H9 (cell line): Measurements from ENCODE around the gene RSPH3. TPM values are rescaled to one million over a fixed set of nuclear protein-coding genes. Genes with fewer than 3 reads are reported as not detected.

ENCODE experiments used
- DNase-seq: peaks from one replicate; pipeline ENCODE4 v3.0.0-alpha.2; 2017
- H2AFZ ChIP-seq: one replicate; pipeline ENCODE4 v1.6.1; 2013; ENCODE audit warnings: mild to moderate bottlenecking, low read length, control low read depth, moderate library complexity
- H2AK5ac ChIP-seq: 2 replicates; pipeline ENCODE4 v1.6.1; 2013; ENCODE audit warnings: low read length, control low read depth, mixed read lengths; ENCODE audit not compliant: insufficient read length
- H2BK120ac ChIP-seq: one replicate; pipeline ENCODE4 v1.6.1; 2013; ENCODE audit warnings: low read depth, mild to moderate bottlenecking, low read length, control low read depth, inconsistent platforms; ENCODE audit not compliant: poor library complexity, severe bottlenecking
- H2BK12ac ChIP-seq: 2 replicates; pipeline ENCODE4 v1.6.1; 2013; ENCODE audit warnings: low read length, control low read depth, mixed read lengths, low read depth; ENCODE audit not compliant: insufficient read length
- H2BK15ac ChIP-seq: 2 replicates; pipeline ENCODE4 v1.6.1; 2013; ENCODE audit warnings: low read depth, low read length, control low read depth
- H2BK20ac ChIP-seq: one replicate; pipeline ENCODE4 v1.6.1; 2013; ENCODE audit warnings: low read depth, mild to moderate bottlenecking, low read length, control low read depth, inconsistent platforms; ENCODE audit not compliant: poor library complexity, severe bottlenecking
- H2BK5ac ChIP-seq: 2 replicates; pipeline ENCODE4 v1.6.1; 2013; ENCODE audit warnings: low read length, control low read depth, mixed read lengths; ENCODE audit not compliant: insufficient read length
- H3K14ac ChIP-seq: 2 replicates; pipeline ENCODE4 v1.6.1; 2013; ENCODE audit warnings: low read length, control low read depth; ENCODE audit not compliant: insufficient read depth
- H3K18ac ChIP-seq: 2 replicates; pipeline ENCODE4 v1.6.1; 2013; ENCODE audit warnings: low read depth, mild to moderate bottlenecking, mixed read lengths, low read length, control low read depth; ENCODE audit not compliant: insufficient read length
- H3K23ac ChIP-seq: 2 replicates; pipeline ENCODE4 v1.6.1; 2013; ENCODE audit warnings: low read length, control low read depth, mixed read lengths, low read depth; ENCODE audit not compliant: insufficient read length
- H3K23me2 ChIP-seq: 2 replicates; pipeline ENCODE4 v1.6.1; 2013; ENCODE audit warnings: low read depth, mild to moderate bottlenecking, mixed read lengths, low read length, control low read depth; ENCODE audit not compliant: insufficient read length, poor library complexity, severe bottlenecking
- H3K27ac ChIP-seq: 2 replicates; pipeline ENCODE4 v1.5.1; 2013; ENCODE audit warnings: low read length, control low read depth, mixed read lengths, low read depth; ENCODE audit not compliant: insufficient read length
- H3K27me3 ChIP-seq: 2 replicates; pipeline ENCODE4 v1.6.1; 2013; ENCODE audit warnings: low read length, control low read depth, inconsistent platforms; ENCODE audit not compliant: insufficient read depth
- H3K4ac ChIP-seq: 2 replicates; pipeline ENCODE4 v1.6.1; 2013; ENCODE audit warnings: low read depth, mild to moderate bottlenecking, control low read depth, inconsistent platforms, low read length, moderate library complexity
- H3K4me1 ChIP-seq: 2 replicates; pipeline ENCODE4 v1.6.1; 2013; ENCODE audit warnings: low read length, control low read depth, inconsistent platforms; ENCODE audit not compliant: insufficient read depth
- H3K4me2 ChIP-seq: 2 replicates; pipeline ENCODE4 v1.6.1; 2013; ENCODE audit warnings: low read length, control low read depth, mixed read lengths; ENCODE audit not compliant: insufficient read length, insufficient read depth
- H3K56ac ChIP-seq: 2 replicates; pipeline ENCODE4 v1.6.1; 2013; ENCODE audit warnings: low read depth, mild to moderate bottlenecking, mixed read lengths, low read length, control low read depth; ENCODE audit not compliant: insufficient read length
- H3K79me1 ChIP-seq: 2 replicates; pipeline ENCODE4 v1.6.1; 2013; ENCODE audit warnings: low read depth, mild to moderate bottlenecking, moderate library complexity, low read length, control low read depth, inconsistent platforms; ENCODE audit not compliant: insufficient read depth, poor library complexity, severe bottlenecking
- H3K79me2 ChIP-seq: 2 replicates; pipeline ENCODE4 v1.6.1; 2013; ENCODE audit warnings: low read length, control low read depth, inconsistent platforms; ENCODE audit not compliant: insufficient read depth
- H3K9ac ChIP-seq: 2 replicates; pipeline ENCODE4 v1.6.1; 2013; ENCODE audit warnings: low read length, control low read depth, mixed read lengths; ENCODE audit not compliant: insufficient read length; ENCODE audit errors: extremely low read depth
- H3K9me3 ChIP-seq: one replicate; pipeline ENCODE4 v1.6.1; 2013; ENCODE audit warnings: low read depth, low read length, inconsistent platforms; ENCODE audit not compliant: control insufficient read depth
- H3T11ph ChIP-seq: one replicate; pipeline ENCODE4 v1.6.1; 2013; ENCODE audit warnings: mild to moderate bottlenecking, low read length, control low read depth, inconsistent platforms
- H4K20me1 ChIP-seq: one replicate; pipeline ENCODE4 v1.6.1; 2013; ENCODE audit not compliant: control insufficient read depth, insufficient read length, insufficient read depth
- H4K5ac ChIP-seq: 2 replicates; pipeline ENCODE4 v1.6.1; 2013; ENCODE audit warnings: low read depth, mild to moderate bottlenecking, mixed read lengths, low read length, control low read depth; ENCODE audit not compliant: insufficient read length
- H4K8ac ChIP-seq: replicated peaks from 2 replicates; pipeline ENCODE4 v1.6.1; 2013; ENCODE audit warnings: low read length, control low read depth, mixed read lengths, low read depth; ENCODE audit not compliant: insufficient read length
- H4K91ac ChIP-seq: 2 replicates; pipeline ENCODE4 v1.6.1; 2013; ENCODE audit warnings: low read depth, mild to moderate bottlenecking, moderate library complexity, mixed read lengths, low read length, control low read depth; ENCODE audit not compliant: insufficient read length
- H3K27ac Mint-ChIP-seq, 3 experiments: 2 replicates in 2 of 3; 3 replicates in 1 of 3; pipeline ENCODE4 v1.8.0; 2020 to 2021; ENCODE audit warnings: mixed read lengths in 3 of 3, mild to moderate bottlenecking in 1 of 3, moderate library complexity in 1 of 3
- H3K27me3 Mint-ChIP-seq: 2 replicates; pipeline ENCODE4 v1.8.0; 2021; ENCODE audit warnings: low read depth, mild to moderate bottlenecking, moderate library complexity, mixed read lengths
- H3K36me3 Mint-ChIP-seq, 3 experiments: 2 replicates in 2 of 3; 3 replicates in 1 of 3; pipeline ENCODE4 v1.8.0; 2020 to 2021; ENCODE audit warnings: low read depth in 3 of 3, mixed read lengths in 3 of 3; ENCODE audit not compliant: insufficient read depth in 1 of 3
- H3K4me1 Mint-ChIP-seq, 2 experiments: 2 replicates each; pipeline ENCODE4 v1.8.0; 2020; ENCODE audit warnings: mixed read lengths in 2 of 2
- H3K4me3 Mint-ChIP-seq, 2 experiments: 2 replicates in 1 of 2; 3 replicates in 1 of 2; pipeline ENCODE4 v1.8.0; 2020 to 2021; ENCODE audit warnings: mild to moderate bottlenecking in 2 of 2, mixed read lengths in 2 of 2, moderate library complexity in 1 of 2
- H3K9me3 Mint-ChIP-seq, 2 experiments: 2 replicates in 1 of 2; 3 replicates in 1 of 2; pipeline ENCODE4 v1.8.0; 2020; ENCODE audit warnings: mild to moderate bottlenecking in 2 of 2, mixed read lengths in 2 of 2, moderate library complexity in 1 of 2
- WGBS: extraction: QIAGEN DNeasy Blood & Tissue Kit; methylation state at CpG from one replicate; pipeline ENCODE4 v1.1.7; 2013; ENCODE audit warnings: missing lambda C conversion rate, low lambda C conversion rate, mixed read lengths; ENCODE audit not compliant: insufficient read length; ENCODE audit errors: extremely low coverage; 5-methylcytosine and 5-hydroxymethylcytosine counted together
- total RNA-seq: library from RNA; stranded (reverse); gene quantifications from 2 replicates; pipeline ENCODE4 v1.2.1, GENCODE V29; 2021
- TF ChIP-seq, protein P1 (sequence below): fragments of 200-600 bp; sonication (generic); conservative IDR thresholded peaks from 3 replicates; pipeline ENCODE4 v1.8.0; 2021; ENCODE audit warnings: antibody characterized with exemption, mild to moderate bottlenecking

The RSPH3 gene
- total RNA-seq, 1 experiment from 2014 or later: 2.2 TPM

DNA sequence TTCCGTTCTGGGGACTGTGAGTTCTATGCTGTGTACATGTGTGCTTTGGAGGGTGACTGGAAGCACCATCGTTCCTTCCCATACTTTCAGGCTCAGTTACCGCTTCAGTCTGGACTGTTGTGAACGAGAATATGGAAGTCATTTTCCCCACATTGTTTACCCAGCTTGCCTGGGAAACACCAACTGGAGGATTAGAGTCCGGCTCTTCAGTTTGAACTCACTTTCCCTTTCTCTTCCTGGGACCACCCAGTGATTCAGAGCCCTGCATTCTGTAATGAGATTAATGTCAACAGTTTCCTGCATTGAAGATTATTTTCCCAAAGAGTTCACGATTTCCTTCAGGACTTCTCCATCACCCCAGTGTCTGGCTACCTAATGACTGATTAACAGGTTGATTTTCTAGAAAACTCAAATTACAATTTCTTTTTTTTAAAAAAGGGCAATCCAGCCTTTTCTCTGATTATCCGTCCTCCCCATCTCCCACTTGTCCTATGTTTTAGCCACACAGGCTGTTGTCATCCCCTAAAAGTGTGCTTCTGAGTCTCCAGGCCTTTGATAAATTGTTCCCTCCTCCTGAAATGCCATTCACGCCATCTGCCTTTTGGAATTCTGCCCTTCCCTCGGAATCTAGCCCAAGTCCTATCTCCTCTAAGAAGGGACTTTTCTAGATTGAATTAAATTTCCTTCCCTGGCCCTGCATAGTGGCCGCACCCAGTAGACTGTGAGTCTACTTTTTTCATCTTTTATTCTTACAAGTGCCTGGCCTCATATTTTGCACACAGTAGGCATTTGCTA is 48.1 kb upstream of the RSPH3 start:
- H4K91ac ChIP-seq: no peak overlapping the region
- H3K4me1 ChIP-seq: no peaks in the 10 kb centered on the region
- DNase-seq: no peak
- H3K14ac ChIP-seq: no peak overlapping the region
- H3K18ac ChIP-seq: no peak overlapping the region
- H3K36me3 Mint-ChIP-seq: no peaks in the 10 kb centered on the region
- no peak overlapping the region for H2AFZ ChIP-seq
- H4K5ac ChIP-seq: no peak overlapping the region
- WGBS: no CpG with 5 or more reads among the region's 10 CpGs
- H2BK12ac ChIP-seq: no peak overlapping the region
- no peaks in the 10 kb centered on the region for H4K20me1 ChIP-seq
- no peak overlapping the region for H3K4me2 ChIP-seq
- no peak overlapping the region for H2BK15ac ChIP-seq
- H3K79me2 ChIP-seq: no peaks in the 10 kb centered on the region
- H3K9me3 Mint-ChIP-seq: no peaks in the 10 kb centered on the region
- no peak overlapping the region for H3K4ac ChIP-seq
- no peak overlapping the region for H2BK120ac ChIP-seq
- H3K23ac ChIP-seq: no peak overlapping the region
- no peak overlapping the region for H3K9ac ChIP-seq
- H4K8ac ChIP-seq: no peak overlapping the region
- no peaks in the 10 kb centered on the region for H3K79me1 ChIP-seq
- H2AK5ac ChIP-seq: no peak overlapping the region
- no peaks in the 10 kb centered on the region for H3K27me3 ChIP-seq
- H3K27ac ChIP-seq: no peak overlapping the region
- no peaks in the 10 kb centered on the region; the same call in 1 of the 2 replicates for H3K27me3 Mint-ChIP-seq
- TF ChIP-seq, protein P1, sequence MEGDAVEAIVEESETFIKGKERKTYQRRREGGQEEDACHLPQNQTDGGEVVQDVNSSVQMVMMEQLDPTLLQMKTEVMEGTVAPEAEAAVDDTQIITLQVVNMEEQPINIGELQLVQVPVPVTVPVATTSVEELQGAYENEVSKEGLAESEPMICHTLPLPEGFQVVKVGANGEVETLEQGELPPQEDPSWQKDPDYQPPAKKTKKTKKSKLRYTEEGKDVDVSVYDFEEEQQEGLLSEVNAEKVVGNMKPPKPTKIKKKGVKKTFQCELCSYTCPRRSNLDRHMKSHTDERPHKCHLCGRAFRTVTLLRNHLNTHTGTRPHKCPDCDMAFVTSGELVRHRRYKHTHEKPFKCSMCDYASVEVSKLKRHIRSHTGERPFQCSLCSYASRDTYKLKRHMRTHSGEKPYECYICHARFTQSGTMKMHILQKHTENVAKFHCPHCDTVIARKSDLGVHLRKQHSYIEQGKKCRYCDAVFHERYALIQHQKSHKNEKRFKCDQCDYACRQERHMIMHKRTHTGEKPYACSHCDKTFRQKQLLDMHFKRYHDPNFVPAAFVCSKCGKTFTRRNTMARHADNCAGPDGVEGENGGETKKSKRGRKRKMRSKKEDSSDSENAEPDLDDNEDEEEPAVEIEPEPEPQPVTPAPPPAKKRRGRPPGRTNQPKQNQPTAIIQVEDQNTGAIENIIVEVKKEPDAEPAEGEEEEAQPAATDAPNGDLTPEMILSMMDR: no peak
- no peaks in the 10 kb centered on the region for H3K9me3 ChIP-seq
- peaks cover under 1 to 10% of the 10 kb centered on the region in 2 experiments; a peak in 3 of 4 replicates for H3K4me1 Mint-ChIP-seq
- H2BK5ac ChIP-seq: no peak overlapping the region
- no peak overlapping the region for H3K56ac ChIP-seq
- H3K27ac Mint-ChIP-seq: no peak overlapping the region; a peak in 1 of 7 replicates
- H3K23me2 ChIP-seq: no peaks in the 10 kb centered on the region
- no peak overlapping the region for H3T11ph ChIP-seq
- H3K4me3 Mint-ChIP-seq: no peak overlapping the region
- no peak overlapping the region for H2BK20ac ChIP-seq
